LNCaP clone FGC (cell line): Measurements from ENCODE around the gene STK17B.

Experiments
- DNase-seq: peaks from one replicate; pipeline ENCODE4 v3.0.0-alpha.2; 2011; ENCODE audit warnings: low read depth
- H3K4me3 ChIP-seq: 2 replicates; pipeline ENCODE4 v1.5.1; 2011; ENCODE audit warnings: mild to moderate bottlenecking, low read depth, low read length, control low read depth
- TF ChIP-seq, protein P1 (sequence below): IDR thresholded peaks from 2 replicates; pipeline ENCODE4 v1.5.1; 2012; ENCODE audit warnings: mild to moderate bottlenecking; ENCODE audit not compliant: control insufficient read depth, insufficient read depth; ENCODE audit errors: extremely low read depth

The STK17B gene

GRCh38 chr2:196160101-196160500 lies 11.3 kb downstream of the STK17B start:
- no peak overlapping the region for H3K4me3 ChIP-seq
- no peak for DNase-seq
- TF ChIP-seq, protein P1, sequence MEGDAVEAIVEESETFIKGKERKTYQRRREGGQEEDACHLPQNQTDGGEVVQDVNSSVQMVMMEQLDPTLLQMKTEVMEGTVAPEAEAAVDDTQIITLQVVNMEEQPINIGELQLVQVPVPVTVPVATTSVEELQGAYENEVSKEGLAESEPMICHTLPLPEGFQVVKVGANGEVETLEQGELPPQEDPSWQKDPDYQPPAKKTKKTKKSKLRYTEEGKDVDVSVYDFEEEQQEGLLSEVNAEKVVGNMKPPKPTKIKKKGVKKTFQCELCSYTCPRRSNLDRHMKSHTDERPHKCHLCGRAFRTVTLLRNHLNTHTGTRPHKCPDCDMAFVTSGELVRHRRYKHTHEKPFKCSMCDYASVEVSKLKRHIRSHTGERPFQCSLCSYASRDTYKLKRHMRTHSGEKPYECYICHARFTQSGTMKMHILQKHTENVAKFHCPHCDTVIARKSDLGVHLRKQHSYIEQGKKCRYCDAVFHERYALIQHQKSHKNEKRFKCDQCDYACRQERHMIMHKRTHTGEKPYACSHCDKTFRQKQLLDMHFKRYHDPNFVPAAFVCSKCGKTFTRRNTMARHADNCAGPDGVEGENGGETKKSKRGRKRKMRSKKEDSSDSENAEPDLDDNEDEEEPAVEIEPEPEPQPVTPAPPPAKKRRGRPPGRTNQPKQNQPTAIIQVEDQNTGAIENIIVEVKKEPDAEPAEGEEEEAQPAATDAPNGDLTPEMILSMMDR: no peak

- TF ChIP-seq, protein P1: no peak
- DNase-seq: no peak
- no peak overlapping the region for H3K4me3 ChIP-seq
Measured at GRCh38 chr2:196159221-196159892, 12.0 kb downstream of the STK17B start.

DNA sequence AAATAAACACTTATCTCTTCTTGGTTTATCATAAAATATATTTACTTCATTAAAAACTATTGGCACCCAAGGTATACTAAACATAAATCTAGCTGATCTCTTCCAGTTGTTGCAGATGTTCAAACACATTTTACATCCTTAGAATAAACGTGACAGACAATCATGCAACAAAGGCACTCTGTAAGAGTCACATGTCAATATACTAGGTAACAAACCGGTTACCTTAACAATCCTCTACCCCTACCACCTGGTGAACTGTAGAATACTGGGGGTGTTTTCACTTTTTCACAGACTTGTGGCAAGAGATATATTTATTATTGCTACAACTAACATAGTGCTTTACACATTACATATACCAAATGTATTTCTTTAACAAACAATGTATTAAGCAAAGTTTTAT lies 15.8 kb downstream of the STK17B start:
- DNase-seq: no peak
- TF ChIP-seq, protein P1: no peak
- no peak overlapping the region for H3K4me3 ChIP-seq

- TF ChIP-seq, protein P1: no peak
- no peak for DNase-seq
- H3K4me3 ChIP-seq: no peak overlapping the region
Measured at GRCh38 chr2:196153480-196153879, 17.9 kb downstream of the STK17B start.

GRCh38 chr2:196149948-196150347 lies 21.4 kb downstream of the STK17B start:
- H3K4me3 ChIP-seq: no peak overlapping the region
- DNase-seq: no peak
- TF ChIP-seq, protein P1: no peak

DNA sequence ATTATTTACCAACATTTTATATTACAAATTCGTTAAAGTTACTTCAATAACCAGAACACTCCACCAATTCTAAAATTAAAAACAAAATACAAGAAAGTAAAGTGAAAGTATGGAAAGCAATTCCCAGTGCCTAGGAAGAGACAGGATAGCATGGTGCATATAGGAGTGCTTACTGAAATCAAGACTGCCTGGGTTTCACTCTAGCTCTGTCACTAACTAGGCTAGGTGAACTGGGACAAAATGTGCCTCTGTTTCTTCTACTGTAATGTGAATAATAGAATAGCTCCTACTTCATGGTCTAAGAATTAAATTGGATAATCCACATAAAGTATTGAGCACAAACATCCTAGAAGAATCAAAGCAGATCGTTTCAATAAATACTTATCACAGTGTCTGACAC lies 22.6 kb downstream of the STK17B start:
- TF ChIP-seq, protein P1: no peak
- H3K4me3 ChIP-seq: no peak overlapping the region
- DNase-seq: no peak

DNA sequence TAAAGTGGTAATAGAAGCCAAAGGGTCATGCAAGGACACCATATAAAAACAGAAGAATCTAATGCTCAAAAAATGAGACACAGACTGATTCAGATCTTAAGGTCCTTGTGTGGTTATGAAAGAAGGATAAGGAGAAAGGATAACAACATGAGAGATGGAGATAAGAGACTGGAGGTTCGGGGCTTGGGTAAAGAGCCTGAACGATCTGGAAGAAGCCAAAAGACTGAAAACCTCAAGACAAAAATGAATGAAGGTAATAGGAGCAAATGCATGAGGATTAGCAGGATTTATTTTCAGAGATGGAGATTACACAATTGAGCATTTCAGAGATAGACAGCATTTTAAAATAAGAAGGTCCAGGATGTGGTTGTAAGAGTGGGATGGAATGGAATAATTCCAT lies 26.1 kb downstream of the STK17B start:
- H3K4me3 ChIP-seq: no peak overlapping the region
- no peak for DNase-seq
- TF ChIP-seq, protein P1: no peak
